A673 (cell line): ENCODE results near the gene MGP. TPM values are rescaled to one million over a fixed set of nuclear protein-coding genes. Genes with fewer than 3 reads are reported as not detected.
A peak's percentile ranks its signal among the peaks of the same experiment; 100 is the strongest.

Experiments
- BruUV-seq: library from RNA; stranded (reverse); fragments of 400-500 nt; replicated peaks from 2 replicates; lab custom pipeline; 2021; lab: Mats Ljungman, UMichigan
- CTCF ChIA-PET: fragments of 300-600 bp; sonication (Branson Sonifier 250); formaldehyde crosslinking; loops from one replicate; lab custom pipeline; 2022; ENCODE audit warnings: antibody characterized with exemption; lab: Charles Lee
- POLR2A ChIA-PET: fragments of 300-600 bp; sonication (Branson Sonifier 250); formaldehyde crosslinking; loops from one replicate; lab custom pipeline; 2022; ENCODE audit warnings: antibody characterized with exemption; ENCODE audit not compliant: low non-redundant PET; lab: Charles Lee
- DNase-seq: peaks from one replicate; pipeline ENCODE4 v3.0.0-alpha.2; 2015; ENCODE audit warnings: low spot score
- H3K27ac ChIP-seq: fragments of 200-600 bp; sonication (generic); 2 replicates; pipeline ENCODE4 v1.5.1; 2016; ENCODE audit warnings: mixed run types, low read depth, mild to moderate bottlenecking, mixed read lengths, antibody characterized with exemption, low read length; ENCODE audit not compliant: poor library complexity, severe bottlenecking
- H3K27me3 ChIP-seq: fragments of 200-600 bp; sonication (generic); replicated peaks from 2 replicates; pipeline ENCODE4 v1.6.1; 2017; ENCODE audit warnings: mixed run types, low read depth, mild to moderate bottlenecking, mixed read lengths, antibody characterized with exemption, low read length; ENCODE audit not compliant: insufficient read depth, poor library complexity
- H3K36me3 ChIP-seq: fragments of 200-600 bp; sonication (generic); 2 replicates; pipeline ENCODE4 v1.6.1; 2016; ENCODE audit warnings: mixed run types, mild to moderate bottlenecking, mixed read lengths, antibody characterized with exemption, low read length; ENCODE audit not compliant: insufficient read depth, poor library complexity, severe bottlenecking
- H3K4me1 ChIP-seq: fragments of 200-600 bp; sonication (generic); 2 replicates; pipeline ENCODE4 v1.6.1; 2017; ENCODE audit warnings: mixed run types, mild to moderate bottlenecking, mixed read lengths, antibody characterized with exemption, low read length; ENCODE audit not compliant: insufficient read depth, poor library complexity, severe bottlenecking
- H3K4me3 ChIP-seq: fragments of 200-600 bp; sonication (generic); 2 replicates; pipeline ENCODE4 v1.5.1; 2016; ENCODE audit warnings: low read depth, mixed run types, mild to moderate bottlenecking, mixed read lengths, low read length; ENCODE audit not compliant: poor library complexity, severe bottlenecking
- H3K9me3 ChIP-seq: fragments of 200-600 bp; sonication (generic); 2 replicates; pipeline ENCODE4 v1.6.1; 2016; ENCODE audit warnings: mixed run types, low read depth, mild to moderate bottlenecking, mixed read lengths, antibody characterized with exemption, low read length; ENCODE audit not compliant: poor library complexity, severe bottlenecking
- EZH2 ChIP-seq: fragments of 200-600 bp; sonication (generic); IDR thresholded peaks from 2 replicates; pipeline ENCODE4 v1.6.1; 2017; ENCODE audit warnings: borderline replicate concordance, low read depth, mild to moderate bottlenecking, mixed read lengths, antibody characterized with exemption, low read length; ENCODE audit not compliant: poor library complexity, severe bottlenecking
- intact Hi-C: fragments of 100-400 bp; cut with micrococcal nuclease; formaldehyde crosslinking; loops from one replicate; pipeline ENCODE4 v1.10.0; 2022; ENCODE audit not compliant: unreplicated experiment
- total RNA-seq: library from RNA; stranded (reverse); gene quantifications from 2 replicates; pipeline ENCODE4 v1.2.3, GENCODE V29; 2021
- TF ChIP-seq, protein P1 (sequence below): fragments of 300-800, 200-600 bp; sonication (generic); conservative IDR thresholded peaks from 2 replicates; pipeline ENCODE4 v1.5.1; 2017; ENCODE audit warnings: low read depth, mild to moderate bottlenecking, antibody characterized with exemption, low read length, moderate library complexity, mixed read lengths

MGP gene
- total RNA-seq, 1 experiment from 2014 or later = not detected

DNA sequence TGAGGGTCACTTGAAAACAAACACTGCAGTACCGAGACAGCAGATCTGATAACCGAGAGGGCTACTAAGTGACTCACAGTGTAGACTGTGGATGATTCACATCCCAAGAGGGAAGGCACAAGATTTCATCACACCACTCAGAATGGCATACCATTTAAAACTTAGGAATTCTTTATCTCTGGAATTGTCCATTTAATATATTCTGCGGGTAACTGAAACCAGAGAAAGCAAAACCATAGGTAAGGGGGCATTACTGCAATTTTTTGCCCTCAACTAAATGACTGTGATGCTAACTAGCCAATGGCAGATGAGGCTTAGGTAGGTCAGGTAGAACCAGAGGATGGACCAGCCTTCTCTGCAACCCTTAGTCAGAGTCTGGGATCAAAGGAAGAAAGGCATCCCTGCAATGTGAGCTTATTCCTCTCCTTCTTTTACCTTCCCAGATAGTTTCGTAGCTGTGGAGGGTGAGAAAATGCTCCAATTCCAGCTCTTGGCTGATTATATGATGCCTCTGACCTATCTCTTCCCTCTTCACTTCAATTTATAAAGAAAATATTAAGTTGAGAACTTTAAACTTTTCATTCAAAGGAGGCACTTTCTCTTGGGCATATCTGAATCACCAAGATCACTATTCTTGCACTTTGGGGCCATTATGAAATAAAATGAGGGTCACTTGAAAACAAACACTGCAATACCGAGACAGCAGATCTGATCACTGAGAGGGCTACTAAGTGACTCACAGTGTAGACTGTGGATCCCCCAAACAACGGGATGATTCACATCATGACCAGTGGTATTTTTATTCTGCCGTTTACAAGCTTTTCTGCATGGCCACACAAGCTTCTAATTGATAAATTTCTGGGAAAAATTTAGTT lies 49.1 kb downstream of the MGP start:
- no peak overlapping the region for H3K4me3 ChIP-seq

GRCh38 chr12:14834509-14834908 lies 51.1 kb downstream of the MGP start:
- no peaks in the 10 kb centered on the region for H3K36me3 ChIP-seq
- TF ChIP-seq EZH2 = no peak
- TF ChIP-seq, protein P1, sequence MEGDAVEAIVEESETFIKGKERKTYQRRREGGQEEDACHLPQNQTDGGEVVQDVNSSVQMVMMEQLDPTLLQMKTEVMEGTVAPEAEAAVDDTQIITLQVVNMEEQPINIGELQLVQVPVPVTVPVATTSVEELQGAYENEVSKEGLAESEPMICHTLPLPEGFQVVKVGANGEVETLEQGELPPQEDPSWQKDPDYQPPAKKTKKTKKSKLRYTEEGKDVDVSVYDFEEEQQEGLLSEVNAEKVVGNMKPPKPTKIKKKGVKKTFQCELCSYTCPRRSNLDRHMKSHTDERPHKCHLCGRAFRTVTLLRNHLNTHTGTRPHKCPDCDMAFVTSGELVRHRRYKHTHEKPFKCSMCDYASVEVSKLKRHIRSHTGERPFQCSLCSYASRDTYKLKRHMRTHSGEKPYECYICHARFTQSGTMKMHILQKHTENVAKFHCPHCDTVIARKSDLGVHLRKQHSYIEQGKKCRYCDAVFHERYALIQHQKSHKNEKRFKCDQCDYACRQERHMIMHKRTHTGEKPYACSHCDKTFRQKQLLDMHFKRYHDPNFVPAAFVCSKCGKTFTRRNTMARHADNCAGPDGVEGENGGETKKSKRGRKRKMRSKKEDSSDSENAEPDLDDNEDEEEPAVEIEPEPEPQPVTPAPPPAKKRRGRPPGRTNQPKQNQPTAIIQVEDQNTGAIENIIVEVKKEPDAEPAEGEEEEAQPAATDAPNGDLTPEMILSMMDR = no peak
- H3K4me3 ChIP-seq = no peak overlapping the region
- no peak overlapping the region for H3K27ac ChIP-seq
- H3K4me1 ChIP-seq = no peaks in the 10 kb centered on the region
- BruUV-seq = no TSS peak
- intact Hi-C loops = no loop called here
- no peaks in the 10 kb centered on the region for H3K27me3 ChIP-seq
- DNase-seq = no peak
- POLR2A ChIA-PET = no interaction called here
- CTCF ChIA-PET = no interaction called here
- no peaks in the 10 kb centered on the region for H3K9me3 ChIP-seq

More for the DNA sequence above, 49.1 kb downstream of the MGP start:
- BruUV-seq = no TSS peak
- Histone ChIP-seq H3K27ac (no peak overlapping the region), H3K9me3 (no peaks in the 10 kb centered on the region), H3K36me3 (no peaks in the 10 kb centered on the region), H3K27me3 (no peaks in the 10 kb centered on the region), H3K4me1 (no peaks in the 10 kb centered on the region)
- POLR2A ChIA-PET = no interaction called here
- no peak for TF ChIP-seq EZH2
- TF ChIP-seq, protein P1 = no peak
- intact Hi-C loops = no loop called here
- DNase-seq = peak; percentile 49
- CTCF ChIA-PET = no interaction called here

DNA sequence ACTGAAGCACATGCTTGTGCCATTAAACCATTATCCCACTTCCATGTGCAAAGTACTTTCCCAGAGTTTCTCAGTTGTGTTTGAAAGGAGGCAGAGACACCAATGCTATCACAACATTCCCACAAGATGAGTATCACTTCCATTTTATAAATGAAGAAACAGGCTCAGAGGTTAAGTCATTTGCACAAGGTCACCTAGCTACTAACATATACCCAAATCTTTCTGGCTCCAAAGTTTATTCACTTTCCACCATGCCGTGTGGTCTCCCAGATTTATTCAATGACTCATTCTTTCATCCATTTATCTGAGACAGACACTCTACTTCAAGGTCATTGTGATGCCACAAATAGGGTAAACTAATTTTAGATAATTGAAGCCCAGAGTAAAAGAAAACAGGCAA lies 51.7 kb downstream of the MGP start:
- DNase-seq = no peak
- CTCF ChIA-PET = no interaction called here
- no TSS peak for BruUV-seq
- Histone ChIP-seq H3K4me1 (no peaks in the 10 kb centered on the region), H3K27me3 (no peaks in the 10 kb centered on the region), H3K36me3 (no peaks in the 10 kb centered on the region), H3K9me3 (no peaks in the 10 kb centered on the region), H3K27ac (no peak overlapping the region), H3K4me3 (no peak overlapping the region)
- intact Hi-C loops = no loop called here
- POLR2A ChIA-PET = interaction anchor here (0.6 kb wide), 1 partner anchor 89 kb away, joined by 3 read pairs; no protein-coding TSS in a partner anchor
- no peak for TF ChIP-seq EZH2
- TF ChIP-seq, protein P1 = no peak
